Measurements from ENCODE around the gene CREBBP.

CREBBP gene

GRCh38 chr16:3866703-3867431 is 13.6 kb downstream of the CREBBP start:
- TF ChIP-seq, protein P1, sequence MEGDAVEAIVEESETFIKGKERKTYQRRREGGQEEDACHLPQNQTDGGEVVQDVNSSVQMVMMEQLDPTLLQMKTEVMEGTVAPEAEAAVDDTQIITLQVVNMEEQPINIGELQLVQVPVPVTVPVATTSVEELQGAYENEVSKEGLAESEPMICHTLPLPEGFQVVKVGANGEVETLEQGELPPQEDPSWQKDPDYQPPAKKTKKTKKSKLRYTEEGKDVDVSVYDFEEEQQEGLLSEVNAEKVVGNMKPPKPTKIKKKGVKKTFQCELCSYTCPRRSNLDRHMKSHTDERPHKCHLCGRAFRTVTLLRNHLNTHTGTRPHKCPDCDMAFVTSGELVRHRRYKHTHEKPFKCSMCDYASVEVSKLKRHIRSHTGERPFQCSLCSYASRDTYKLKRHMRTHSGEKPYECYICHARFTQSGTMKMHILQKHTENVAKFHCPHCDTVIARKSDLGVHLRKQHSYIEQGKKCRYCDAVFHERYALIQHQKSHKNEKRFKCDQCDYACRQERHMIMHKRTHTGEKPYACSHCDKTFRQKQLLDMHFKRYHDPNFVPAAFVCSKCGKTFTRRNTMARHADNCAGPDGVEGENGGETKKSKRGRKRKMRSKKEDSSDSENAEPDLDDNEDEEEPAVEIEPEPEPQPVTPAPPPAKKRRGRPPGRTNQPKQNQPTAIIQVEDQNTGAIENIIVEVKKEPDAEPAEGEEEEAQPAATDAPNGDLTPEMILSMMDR (IDR thresholded peaks at IDR 0.05; ENCODE audit: borderline replicate concordance, control extremely low read depth, extremely low read depth, insufficient read depth, missing control alignments): no peak
- DNase-seq (ENCODE audit: low spot score): no peak
- in situ Hi-C loops (cut with MboI; ENCODE audit: low sequenced_read_pairs, unreplicated experiment): no loop called here

DNA sequence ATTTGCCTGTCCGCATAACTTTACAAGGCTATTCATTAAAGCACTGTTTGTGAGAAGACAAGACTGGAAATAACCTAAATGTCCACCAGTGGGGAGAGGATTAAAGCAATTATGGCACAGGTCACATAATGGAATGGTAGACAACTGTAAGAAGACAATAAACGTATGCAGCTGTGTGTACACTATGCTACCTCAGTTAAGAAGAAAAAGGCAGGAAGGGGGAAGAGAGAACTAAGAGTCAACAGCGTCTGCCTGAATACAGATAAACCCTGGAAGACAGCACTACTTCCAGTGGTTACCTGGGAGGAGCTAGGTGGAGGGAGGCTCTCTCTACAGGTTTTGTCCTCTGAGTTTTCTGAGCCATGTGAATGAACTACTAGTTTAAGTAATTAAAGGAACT is 15.3 kb downstream of the CREBBP start:
- in situ Hi-C loops (cut with MboI; ENCODE audit: low sequenced_read_pairs, unreplicated experiment): no loop called here
- no peak for DNase-seq (ENCODE audit: low spot score)
- TF ChIP-seq, protein P1 (IDR thresholded peaks at IDR 0.05; ENCODE audit: borderline replicate concordance, control extremely low read depth, extremely low read depth, insufficient read depth, missing control alignments): no peak

DNA sequence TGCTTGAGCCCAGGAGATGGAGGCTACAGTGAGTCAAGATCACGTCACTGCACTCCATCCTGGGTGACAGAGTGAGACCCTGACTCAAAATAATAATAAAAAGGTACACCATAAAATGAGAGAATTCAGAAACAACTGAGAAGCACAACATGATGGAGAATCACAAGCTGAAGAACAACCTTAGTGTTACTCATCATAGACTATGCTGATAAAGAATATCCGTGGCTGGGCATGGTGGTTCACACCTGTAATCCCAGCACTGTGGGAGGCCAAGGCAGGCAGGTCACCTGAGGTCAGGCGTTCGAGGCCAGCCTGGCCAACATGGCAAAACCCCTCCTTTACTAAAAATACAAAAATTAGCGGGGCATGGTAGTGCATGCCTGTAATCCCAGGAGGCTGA is 16.0 kb downstream of the CREBBP start:
- DNase-seq (ENCODE audit: low spot score): no peak
- TF ChIP-seq, protein P1 (IDR thresholded peaks at IDR 0.05; ENCODE audit: borderline replicate concordance, control extremely low read depth, extremely low read depth, insufficient read depth, missing control alignments): no peak
- in situ Hi-C loops (cut with MboI; ENCODE audit: low sequenced_read_pairs, unreplicated experiment): no loop called here

GRCh38 chr16:3863587-3863986 is 16.9 kb downstream of the CREBBP start:
- DNase-seq (ENCODE audit: low spot score): no peak

GRCh38 chr16:3861808-3862451 is 18.6 kb downstream of the CREBBP start:
- in situ Hi-C loops (cut with MboI; ENCODE audit: low sequenced_read_pairs, unreplicated experiment): no loop called here
- no peak for DNase-seq (ENCODE audit: low spot score)
- TF ChIP-seq, protein P1 (IDR thresholded peaks at IDR 0.05; ENCODE audit: borderline replicate concordance, control extremely low read depth, extremely low read depth, insufficient read depth, missing control alignments): no peak

More at GRCh38 chr16:3863587-3863986, 16.9 kb downstream of the CREBBP start:
- in situ Hi-C loops (cut with MboI; ENCODE audit: low sequenced_read_pairs, unreplicated experiment): no loop called here
- TF ChIP-seq, protein P1 (IDR thresholded peaks at IDR 0.05; ENCODE audit: borderline replicate concordance, control extremely low read depth, extremely low read depth, insufficient read depth, missing control alignments): no peak

DNA sequence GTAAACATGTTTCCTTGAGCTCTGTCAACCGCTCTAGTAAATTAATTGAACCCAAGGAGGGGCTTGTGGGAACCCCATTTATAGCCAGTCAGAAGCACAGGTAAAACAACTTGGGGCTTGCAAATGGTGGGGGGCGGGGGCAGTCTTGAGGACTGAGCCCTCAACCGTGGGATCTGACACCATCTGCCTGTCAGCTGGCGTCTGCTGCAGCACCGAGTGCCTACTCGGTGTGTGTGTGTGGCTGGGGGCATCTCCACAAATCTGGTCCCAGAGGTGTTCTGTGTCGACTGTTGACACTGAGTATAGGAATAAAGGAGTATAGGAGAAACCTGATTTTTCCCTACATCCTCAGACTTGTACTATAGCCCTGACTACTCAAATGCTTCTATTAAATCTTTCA is 20.6 kb downstream of the CREBBP start:
- in situ Hi-C loops (cut with MboI; ENCODE audit: low sequenced_read_pairs, unreplicated experiment): no loop called here
- TF ChIP-seq, protein P1 (IDR thresholded peaks at IDR 0.05; ENCODE audit: borderline replicate concordance, control extremely low read depth, extremely low read depth, insufficient read depth, missing control alignments): no peak
- no peak for DNase-seq (ENCODE audit: low spot score)

Data from GM13976 (cell line).